Esophagus squamous epithelium (tissue), 5 donors: Measurements from ENCODE around the gene HSD17B2. TPM values are rescaled to one million over a fixed set of nuclear protein-coding genes. Genes with fewer than 3 reads are reported as not detected.

Experiments
- DNase-seq: peaks from one replicate; lab custom pipeline; 2025; lab: John Stamatoyannopoulos, UW
- H3K27ac ChIP-seq, 4 donors: fragments of 200-600 bp; sonication (generic); one replicate each; pipeline ENCODE4 v1.5.1; 2016 to 2019; ENCODE audit warnings: mild to moderate bottlenecking in 1 of 4
- H3K27me3 ChIP-seq, 4 donors: fragments of 200-600 bp; sonication (generic); 1 replicate in 3 of 4; 2 replicates in 1 of 4; pipeline versions ENCODE4 v1.5.1 to v1.6.0; 2017 to 2021; ENCODE audit warnings: antibody characterized with exemption in 1 of 4
- H3K36me3 ChIP-seq, 3 donors: fragments of 200-600 bp; sonication (generic); one replicate each; pipeline ENCODE4 v1.5.1; 2016 to 2019
- H3K4me1 ChIP-seq, 3 donors: fragments of 200-600 bp; sonication (generic); one replicate each; pipeline ENCODE4 v1.5.1; 2017 to 2019
- H3K4me3 ChIP-seq, 4 donors: fragments of 200-600 bp; sonication (generic); 1 replicate in 3 of 4; 2 replicates in 1 of 4; pipeline ENCODE4 v1.5.1; 2016 to 2019; ENCODE audit warnings: mild to moderate bottlenecking in 2 of 4, moderate library complexity in 1 of 4
- H3K9me3 ChIP-seq, 3 donors: fragments of 200-600 bp; sonication (generic); one replicate each; pipeline ENCODE4 v1.5.1; 2016 to 2019
- POLR2A ChIP-seq, 4 donors: fragments of 450-650 bp; IDR thresholded peaks; one replicate each; pipeline ENCODE4 v1.6.1; 2017; ENCODE audit warnings: antibody characterized with exemption in 4 of 4, mild to moderate bottlenecking in 4 of 4, moderate library complexity in 3 of 4
- WGBS, 2 donors: methylation state at CpG; one replicate each; pipeline ENCODE4 v1.1.5; 2018; 5-methylcytosine and 5-hydroxymethylcytosine counted together
- intact Hi-C: fragments of 100-400 bp; cut with DNase I; formaldehyde crosslinking; loops from one replicate; pipeline ENCODE4 v1.15.0; 2022
- total RNA-seq, 4 donors: library from RNA; depleted of rRNA; stranded (reverse); fragments of >200 nt; gene quantifications; one replicate each; pipeline ENCODE4 v1.1.0, GENCODE V29; 2016
- TF ChIP-seq, protein P1 (sequence below), 6 experiments: fragments of 450-650 bp in 4 of 6; fragments of 200-600 bp in 2 of 6; sonication (generic) in 2 of 6; IDR thresholded peaks; one replicate each; pipeline ENCODE4 v1.5.1; 2016 to 2019; ENCODE audit warnings: antibody characterized with exemption in 6 of 6, mild to moderate bottlenecking in 4 of 6, moderate library complexity in 4 of 6
- donor health status: DM: yes; HTN: yes; CAD: no.

HSD17B2 gene
- total RNA-seq, 4 donors from 2014 or later = 0.72 to 5.1 (median 2.5) TPM

DNA sequence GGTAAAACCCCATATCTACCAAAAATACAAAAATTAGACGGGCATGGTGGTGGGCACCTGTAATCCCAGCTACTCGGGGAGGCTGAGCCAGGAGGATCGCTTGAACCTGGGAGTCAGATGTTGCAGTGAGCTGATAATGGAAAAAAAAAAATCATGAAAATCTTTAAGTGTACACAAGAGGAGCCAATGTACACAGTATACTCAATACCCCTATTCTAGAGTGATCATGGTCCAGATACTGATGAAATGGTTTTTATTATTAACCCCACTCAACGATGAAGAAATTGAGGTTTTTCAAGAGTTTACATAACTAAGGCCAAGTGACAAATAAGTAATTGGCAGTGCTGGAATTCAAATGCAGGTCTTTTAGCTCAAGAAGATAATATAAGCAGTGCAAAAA, 11.5 kb downstream of the HSD17B2 start:
- H3K9me3 ChIP-seq = no peaks in the 10 kb centered on the region
- intact Hi-C loops = no loop called here
- TF ChIP-seq, protein P1, sequence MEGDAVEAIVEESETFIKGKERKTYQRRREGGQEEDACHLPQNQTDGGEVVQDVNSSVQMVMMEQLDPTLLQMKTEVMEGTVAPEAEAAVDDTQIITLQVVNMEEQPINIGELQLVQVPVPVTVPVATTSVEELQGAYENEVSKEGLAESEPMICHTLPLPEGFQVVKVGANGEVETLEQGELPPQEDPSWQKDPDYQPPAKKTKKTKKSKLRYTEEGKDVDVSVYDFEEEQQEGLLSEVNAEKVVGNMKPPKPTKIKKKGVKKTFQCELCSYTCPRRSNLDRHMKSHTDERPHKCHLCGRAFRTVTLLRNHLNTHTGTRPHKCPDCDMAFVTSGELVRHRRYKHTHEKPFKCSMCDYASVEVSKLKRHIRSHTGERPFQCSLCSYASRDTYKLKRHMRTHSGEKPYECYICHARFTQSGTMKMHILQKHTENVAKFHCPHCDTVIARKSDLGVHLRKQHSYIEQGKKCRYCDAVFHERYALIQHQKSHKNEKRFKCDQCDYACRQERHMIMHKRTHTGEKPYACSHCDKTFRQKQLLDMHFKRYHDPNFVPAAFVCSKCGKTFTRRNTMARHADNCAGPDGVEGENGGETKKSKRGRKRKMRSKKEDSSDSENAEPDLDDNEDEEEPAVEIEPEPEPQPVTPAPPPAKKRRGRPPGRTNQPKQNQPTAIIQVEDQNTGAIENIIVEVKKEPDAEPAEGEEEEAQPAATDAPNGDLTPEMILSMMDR (IDR thresholded peaks at IDR 0.05) = no peak
- TF ChIP-seq POLR2A (IDR thresholded peaks at IDR 0.05) = no peak
- H3K4me1 ChIP-seq = peaks cover 4 to 51% (median 22%) of the 10 kb centered on the region in 3 donors
- 80 to 92% methylated on average over 4 of the region's 4 CpGs for WGBS, 2 donors
- no peak overlapping the region for H3K4me3 ChIP-seq
- no peaks in the 10 kb centered on the region for H3K36me3 ChIP-seq
- no peak for DNase-seq
- H3K27me3 ChIP-seq = no peaks in the 10 kb centered on the region
- H3K27ac ChIP-seq = no peak overlapping the region

DNA sequence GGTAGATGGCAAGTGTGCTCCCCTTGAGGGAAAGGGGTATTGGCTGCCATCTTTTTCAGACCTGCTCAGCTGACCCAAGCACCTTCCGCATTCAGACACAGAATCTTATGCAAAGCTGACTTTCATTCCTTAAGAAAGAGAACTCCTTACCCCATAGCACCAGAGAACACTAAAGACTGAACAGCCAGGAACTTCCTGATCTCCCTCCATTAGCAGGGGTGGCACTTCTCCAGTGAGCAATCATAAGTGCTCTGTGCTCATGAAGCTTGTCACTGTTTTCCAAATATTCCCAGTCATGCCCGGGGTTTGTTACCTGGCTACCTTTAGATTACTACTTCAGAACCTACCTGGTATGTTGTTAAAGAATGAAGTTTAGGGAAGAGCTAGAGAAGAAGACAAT, 11.9 kb downstream of the HSD17B2 start:
- intact Hi-C loops = no loop called here

DNA sequence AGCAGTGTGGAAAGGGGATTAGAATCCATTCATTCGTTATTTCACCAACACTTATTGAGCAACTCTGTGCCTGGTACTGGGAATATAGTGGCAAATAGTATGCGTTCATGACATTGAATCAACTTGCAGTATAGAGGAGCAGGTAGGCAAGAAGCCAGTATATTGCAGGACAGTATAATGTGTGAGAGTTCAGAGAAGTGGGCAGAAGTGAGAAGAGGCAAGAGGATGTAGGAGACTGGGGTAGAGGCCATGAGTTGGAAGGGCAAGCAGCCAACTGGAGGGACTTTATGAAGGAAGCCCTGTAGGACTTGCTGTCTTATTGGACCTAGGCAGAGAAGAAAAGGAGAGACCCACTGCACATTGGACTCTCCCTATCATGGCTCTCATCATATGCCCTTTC, 12.3 kb downstream of the HSD17B2 start:
- no peaks in the 10 kb centered on the region for H3K27me3 ChIP-seq
- TF ChIP-seq POLR2A (IDR thresholded peaks at IDR 0.05) = no peak
- TF ChIP-seq, protein P1 (IDR thresholded peaks at IDR 0.05) = no peak
- no peaks in the 10 kb centered on the region for H3K9me3 ChIP-seq
- DNase-seq = no peak
- no peaks in the 10 kb centered on the region for H3K36me3 ChIP-seq
- H3K4me1 ChIP-seq = peaks cover 4 to 51% (median 22%) of the 10 kb centered on the region in 3 donors
- 53 to 73% methylated on average over 2 of the region's 2 CpGs for WGBS, 2 donors
- H3K4me3 ChIP-seq = no peak overlapping the region
- H3K27ac ChIP-seq = no peak overlapping the region
- intact Hi-C loops = no loop called here

More for the DNA sequence above, 11.9 kb downstream of the HSD17B2 start:
- no peak overlapping the region for H3K4me3 ChIP-seq
- H3K27ac ChIP-seq = no peak overlapping the region
- H3K9me3 ChIP-seq = no peaks in the 10 kb centered on the region
- peaks cover 4 to 51% (median 22%) of the 10 kb centered on the region in 3 donors for H3K4me1 ChIP-seq
- WGBS, 2 donors = 67 to 86% methylated on average over 2 of the region's 2 CpGs
- DNase-seq = no peak
- H3K36me3 ChIP-seq = no peaks in the 10 kb centered on the region
- no peaks in the 10 kb centered on the region for H3K27me3 ChIP-seq
- TF ChIP-seq POLR2A (IDR thresholded peaks at IDR 0.05) = no peak
- TF ChIP-seq, protein P1 (IDR thresholded peaks at IDR 0.05) = no peak

DNA sequence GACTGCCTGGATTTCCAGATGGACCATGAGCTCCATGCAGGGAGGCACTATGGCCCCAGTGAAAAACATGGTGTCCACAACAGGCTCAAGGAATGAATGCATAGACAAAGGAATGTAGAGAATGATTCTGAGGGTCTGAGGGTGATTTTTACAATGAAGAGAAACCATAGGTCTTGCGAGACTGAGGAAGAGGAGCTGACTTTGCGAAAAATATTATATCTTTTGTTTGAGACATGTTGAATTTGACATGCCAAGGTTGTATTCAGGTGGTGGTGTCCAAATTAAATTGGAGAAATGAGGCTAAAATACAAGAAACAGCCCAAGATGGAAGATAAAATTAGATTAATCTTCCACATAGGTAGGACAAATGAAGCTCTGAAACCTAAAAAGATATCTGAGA, 12.7 kb downstream of the HSD17B2 start:
- no peak overlapping the region for H3K27ac ChIP-seq
- no peak for DNase-seq
- 91 to 95% methylated on average over 2 of the region's 2 CpGs for WGBS, 2 donors

DNA sequence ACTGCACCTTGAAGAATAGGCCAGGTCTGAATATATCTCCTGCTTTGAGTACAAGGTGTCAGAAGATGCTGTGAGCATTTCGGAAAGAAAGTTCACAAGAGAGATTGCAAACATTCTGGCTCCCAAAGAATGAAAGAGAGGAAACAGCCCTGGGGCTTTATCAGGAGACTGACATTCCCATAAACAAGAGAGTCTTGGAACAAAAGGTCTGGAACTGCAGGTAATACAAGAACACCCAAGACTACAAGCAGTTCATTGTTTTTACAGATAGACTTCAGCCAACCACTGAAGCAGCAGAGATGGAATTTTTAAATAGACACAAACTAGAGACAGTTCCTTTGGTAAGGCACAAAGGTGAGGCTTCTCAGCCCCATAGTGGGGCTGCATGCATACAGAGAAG, 14.4 kb downstream of the HSD17B2 start:
- H3K27ac ChIP-seq = no peak overlapping the region
- 44 to 67% methylated on average over 1 of the region's 1 CpG for WGBS, 2 donors
- H3K4me1 ChIP-seq = peaks cover 4 to 45% (median 18%) of the 10 kb centered on the region in 3 donors

More for the DNA sequence above, 12.7 kb downstream of the HSD17B2 start:
- intact Hi-C loops = no loop called here
- Histone ChIP-seq H3K4me1 (peaks cover 4 to 51% (median 22%) of the 10 kb centered on the region in 3 donors), H3K27me3 (no peaks in the 10 kb centered on the region), H3K36me3 (no peaks in the 10 kb centered on the region), H3K9me3 (no peaks in the 10 kb centered on the region), H3K4me3 (no peak overlapping the region)
- TF ChIP-seq, protein P1 (IDR thresholded peaks at IDR 0.05) = no peak
- no peak for TF ChIP-seq POLR2A (IDR thresholded peaks at IDR 0.05)

More for the DNA sequence above, 14.4 kb downstream of the HSD17B2 start:
- Histone ChIP-seq H3K36me3 (no peaks in the 10 kb centered on the region), H3K27me3 (no peaks in the 10 kb centered on the region), H3K4me3 (no peak overlapping the region), H3K9me3 (no peaks in the 10 kb centered on the region)
- no peak for TF ChIP-seq POLR2A (IDR thresholded peaks at IDR 0.05)
- TF ChIP-seq, protein P1 (IDR thresholded peaks at IDR 0.05) = no peak
- DNase-seq = no peak
- intact Hi-C loops = no loop called here
